CD8-positive, alpha-beta memory T cell (primary cell): Measurements from ENCODE around the gene JADE2. TPM values are rescaled to one million over a fixed set of nuclear protein-coding genes. Genes with fewer than 3 reads are reported as not detected.

Experiments used
- CTCF ChIA-PET: fragments of 350-600 bp; sonication (Branson Sonifier 250); formaldehyde crosslinking; loops from one replicate; lab custom pipeline; 2021; ENCODE audit warnings: antibody characterized with exemption; lab: Charles Lee
- POLR2A ChIA-PET: fragments of 350-600 bp; sonication (Branson Sonifier 250); formaldehyde crosslinking; loops from one replicate; lab custom pipeline; 2021; ENCODE audit warnings: antibody characterized with exemption; lab: Charles Lee
- DNase-seq, 5 donors: peaks; one replicate each; pipeline versions ENCODE4 v3.0.0 to v3.0.0-alpha.2; 2020 to 2022; ENCODE audit warnings: mixed read lengths in 1 of 5
- H3K27ac ChIP-seq: one replicate; pipeline ENCODE4 v1.7.0; 2013; ENCODE audit warnings: low read depth, mild to moderate bottlenecking, low read length, moderate library complexity
- H3K27me3 ChIP-seq: 2 replicates; pipeline ENCODE4 v1.7.0; 2013; ENCODE audit warnings: low read length, mild to moderate bottlenecking; ENCODE audit not compliant: insufficient read depth, poor library complexity, severe bottlenecking
- H3K36me3 ChIP-seq: 2 replicates; pipeline ENCODE4 v1.7.0; 2013; ENCODE audit warnings: mild to moderate bottlenecking, low read length, moderate library complexity; ENCODE audit not compliant: insufficient read depth
- H3K4me1 ChIP-seq: 2 replicates; pipeline ENCODE4 v1.7.0; 2013; ENCODE audit warnings: mild to moderate bottlenecking, low read length, moderate library complexity; ENCODE audit not compliant: insufficient read depth
- H3K4me3 ChIP-seq: 2 replicates; pipeline ENCODE4 v1.7.0; 2013; ENCODE audit warnings: mild to moderate bottlenecking, low read length
- H3K9me3 ChIP-seq: 2 replicates; pipeline ENCODE4 v1.7.0; 2013; ENCODE audit warnings: mild to moderate bottlenecking, low read length
- H3K27ac Mint-ChIP-seq, 8 donors: one replicate each; pipeline ENCODE4 v1.8.0; 2020 to 2021; ENCODE audit warnings: mixed read lengths in 8 of 8, mild to moderate bottlenecking in 6 of 8, inconsistent platforms in 3 of 8, moderate library complexity in 3 of 8
- H3K27me3 Mint-ChIP-seq, 2 donors: one replicate each; pipeline ENCODE4 v1.8.0; 2020 to 2021; ENCODE audit warnings: mixed read lengths in 2 of 2, mild to moderate bottlenecking in 1 of 2, moderate library complexity in 1 of 2
- H3K36me3 Mint-ChIP-seq, 3 donors: one replicate each; pipeline ENCODE4 v1.8.0; 2020 to 2021; ENCODE audit warnings: mixed read lengths in 3 of 3, inconsistent platforms in 1 of 3, mild to moderate bottlenecking in 1 of 3
- H3K4me1 Mint-ChIP-seq, 3 donors: one replicate each; pipeline ENCODE4 v1.8.0; 2020 to 2021; ENCODE audit warnings: mixed read lengths in 3 of 3, inconsistent platforms in 1 of 3, mild to moderate bottlenecking in 1 of 3
- H3K4me3 Mint-ChIP-seq, 7 donors: one replicate each; pipeline ENCODE4 v1.8.0; 2020 to 2021; ENCODE audit warnings: mixed read lengths in 7 of 7, mild to moderate bottlenecking in 6 of 7, moderate library complexity in 4 of 7, inconsistent platforms in 2 of 7
- H3K9me3 Mint-ChIP-seq, 5 donors: one replicate each; pipeline ENCODE4 v1.8.0; 2020 to 2022; ENCODE audit warnings: mixed read lengths in 5 of 5, mild to moderate bottlenecking in 3 of 5, moderate library complexity in 2 of 5, inconsistent platforms in 1 of 5
- polyA plus RNA-seq: library from polyadenylated mRNA; unstranded; fragments of 300-500 nt; fragmentation: Illumina TruSeq; gene quantifications from one replicate; pipeline ENCODE4 v1.2.3, GENCODE V29; 2021
- total RNA-seq, 2 experiments: library from RNA; stranded (reverse); gene quantifications; one replicate each; pipeline ENCODE4 v1.2.3, GENCODE V29; 2021

Gene JADE2
- total and polyA plus RNA-seq, 3 experiments from 2014 or later, result 47.1 to 107 (median 105) TPM

- Mint-ChIP-seq H3K9me3 (no peaks in the 10 kb centered on the region), H3K4me3 (peak overlapping the region in 5 of 7 donors; percentile 17 to 67 (median 55)), H3K27me3 (no peaks in the 10 kb centered on the region), H3K4me1 (peaks cover 16 to 23% (median 17%) of the 10 kb centered on the region in 3 donors), H3K27ac (peak overlapping the region; percentile 23 to 97 (median 88)), H3K36me3 (no peaks in the 10 kb centered on the region)
- POLR2A ChIA-PET, result interaction anchor here (0.5 to 1.1 kb wide), 3 partner anchors 20 to 133 kb away, joined by 4 to 11 read pairs (median 7); partner anchors contain the start of genes JADE2 and UBE2B
- H3K36me3 ChIP-seq, result no peaks in the 10 kb centered on the region
- H3K4me3 ChIP-seq, result peak overlapping the region; percentile 1
- no peaks in the 10 kb centered on the region for H3K27me3 ChIP-seq
- H3K9me3 ChIP-seq, result no peaks in the 10 kb centered on the region
- peaks cover 19% of the 10 kb centered on the region for H3K4me1 ChIP-seq
- H3K27ac ChIP-seq, result no peak overlapping the region
- CTCF ChIA-PET, result interaction anchor here (1.0 kb wide), 1 partner anchor 10 kb away, joined by 3 read pairs; no protein-coding TSS in a partner anchor
- no peak for DNase-seq
These were observed 21.5 kb upstream of the JADE2 start for GRCh38 chr5:134503937-134504437.

GRCh38 chr5:134504629-134505300, 20.7 kb upstream of the JADE2 start:
- Mint-ChIP-seq H3K27me3 (no peaks in the 10 kb centered on the region), H3K9me3 (no peaks in the 10 kb centered on the region), H3K36me3 (no peaks in the 10 kb centered on the region), H3K4me1 (peaks cover 16 to 23% (median 17%) of the 10 kb centered on the region in 3 donors), H3K4me3 (no peak overlapping the region), H3K27ac (no peak overlapping the region)
- Histone ChIP-seq H3K27ac (no peak overlapping the region), H3K27me3 (no peaks in the 10 kb centered on the region), H3K9me3 (no peaks in the 10 kb centered on the region), H3K36me3 (no peaks in the 10 kb centered on the region), H3K4me3 (no peak overlapping the region), H3K4me1 (peaks cover 19% of the 10 kb centered on the region)
- ChIA-PET CTCF (no interaction called here), POLR2A (interaction anchor here (0.7 kb wide), 1 partner anchor 15 kb away, joined by 5 read pairs; no protein-coding TSS in a partner anchor)
- no peak for DNase-seq

DNA sequence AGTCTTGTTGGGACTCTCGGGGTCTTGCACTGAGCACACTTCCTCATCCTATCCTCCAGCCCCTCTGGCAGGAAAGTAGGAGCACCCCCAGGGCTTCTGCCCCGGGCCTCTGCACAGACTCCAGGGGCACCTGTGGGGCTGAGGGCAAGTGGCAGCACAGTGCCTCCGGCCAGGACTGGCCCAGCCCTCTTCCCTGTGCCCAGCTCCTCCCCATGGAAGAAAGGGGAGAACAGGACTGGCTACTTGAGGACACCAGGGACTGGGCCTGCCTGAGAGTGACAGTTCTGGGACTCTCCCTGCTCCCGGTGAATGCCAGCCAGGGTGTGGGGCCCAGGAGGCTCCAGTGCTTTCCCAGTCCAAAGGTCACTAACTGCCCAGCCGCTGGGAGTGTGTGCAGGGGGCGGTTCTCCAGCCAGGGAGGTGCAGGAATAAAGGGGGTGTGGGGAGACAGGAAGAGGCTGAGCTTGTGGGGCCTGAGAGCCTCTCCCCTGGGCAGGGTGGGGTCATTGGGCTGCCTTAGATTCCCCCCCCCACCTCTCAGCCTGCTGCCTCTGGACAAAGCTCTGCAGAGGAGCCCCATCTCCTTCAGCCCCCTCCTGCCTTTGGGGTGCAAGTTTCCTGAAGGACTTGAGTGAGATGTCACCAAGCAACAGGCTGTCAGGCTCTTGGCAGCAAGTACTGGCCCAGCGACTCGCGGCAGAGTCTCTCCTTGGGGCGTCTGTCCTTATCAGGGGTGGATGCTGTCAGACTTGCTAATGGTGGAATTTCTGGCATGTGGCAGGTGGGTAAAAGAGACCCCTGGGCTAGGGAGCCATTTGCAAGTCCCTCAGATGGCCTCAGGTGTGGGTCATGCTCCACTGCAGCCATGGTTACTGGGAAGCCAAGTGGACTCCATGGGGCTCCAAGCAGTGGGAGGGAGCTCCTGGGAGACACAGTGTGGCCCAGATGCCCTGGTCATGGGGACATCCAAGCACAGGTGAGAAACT, 19.1 kb upstream of the JADE2 start:
- no peak overlapping the region for H3K4me3 Mint-ChIP-seq
- H3K27me3 ChIP-seq, result no peaks in the 10 kb centered on the region
- ChIA-PET CTCF (interaction anchor here (0.8 to 1.5 kb wide), 2 partner anchors 17 to 20 kb away, joined by 4 to 6 read pairs; no protein-coding TSS in a partner anchor), POLR2A (interaction anchor here (0.6 to 1.2 kb wide), 2 partner anchors 20 to 40 kb away, joined by 3 to 4 read pairs; no protein-coding TSS in a partner anchor)
- peaks cover 16 to 23% (median 20%) of the 10 kb centered on the region in 3 donors for H3K4me1 Mint-ChIP-seq
- DNase-seq, result no peak
- no peak overlapping the region for H3K4me3 ChIP-seq
- H3K4me1 ChIP-seq, result peaks cover 26% of the 10 kb centered on the region
- H3K9me3 ChIP-seq, result no peaks in the 10 kb centered on the region
- no peak overlapping the region for H3K27ac ChIP-seq
- H3K9me3 Mint-ChIP-seq, result no peaks in the 10 kb centered on the region
- H3K36me3 ChIP-seq, result no peaks in the 10 kb centered on the region
- no peak overlapping the region for H3K27ac Mint-ChIP-seq
- H3K27me3 Mint-ChIP-seq, result no peaks in the 10 kb centered on the region
- no peaks in the 10 kb centered on the region for H3K36me3 Mint-ChIP-seq

GRCh38 chr5:134507452-134507851, 18.0 kb upstream of the JADE2 start:
- no peak for DNase-seq
- Histone ChIP-seq H3K27ac (no peak overlapping the region), H3K27me3 (no peaks in the 10 kb centered on the region), H3K4me1 (peaks cover 26% of the 10 kb centered on the region), H3K36me3 (no peaks in the 10 kb centered on the region), H3K9me3 (no peaks in the 10 kb centered on the region), H3K4me3 (no peak overlapping the region)
- H3K27ac Mint-ChIP-seq, result peak overlapping the region in 1 of 8 donors; percentile 17
- H3K36me3 Mint-ChIP-seq, result no peaks in the 10 kb centered on the region
- H3K27me3 Mint-ChIP-seq, result no peaks in the 10 kb centered on the region
- no peak overlapping the region for H3K4me3 Mint-ChIP-seq
- POLR2A ChIA-PET, result interaction anchor here (0.5 to 0.6 kb wide), 2 partner anchors 31 to 46 kb away, joined by 3 read pairs; no protein-coding TSS in a partner anchor
- peaks cover 16 to 23% (median 17%) of the 10 kb centered on the region in 3 donors for H3K4me1 Mint-ChIP-seq
- no peaks in the 10 kb centered on the region for H3K9me3 Mint-ChIP-seq
- CTCF ChIA-PET, result interaction anchor here (0.8 to 1.5 kb wide), 2 partner anchors 16 to 19 kb away, joined by 4 to 6 read pairs; no protein-coding TSS in a partner anchor

DNA sequence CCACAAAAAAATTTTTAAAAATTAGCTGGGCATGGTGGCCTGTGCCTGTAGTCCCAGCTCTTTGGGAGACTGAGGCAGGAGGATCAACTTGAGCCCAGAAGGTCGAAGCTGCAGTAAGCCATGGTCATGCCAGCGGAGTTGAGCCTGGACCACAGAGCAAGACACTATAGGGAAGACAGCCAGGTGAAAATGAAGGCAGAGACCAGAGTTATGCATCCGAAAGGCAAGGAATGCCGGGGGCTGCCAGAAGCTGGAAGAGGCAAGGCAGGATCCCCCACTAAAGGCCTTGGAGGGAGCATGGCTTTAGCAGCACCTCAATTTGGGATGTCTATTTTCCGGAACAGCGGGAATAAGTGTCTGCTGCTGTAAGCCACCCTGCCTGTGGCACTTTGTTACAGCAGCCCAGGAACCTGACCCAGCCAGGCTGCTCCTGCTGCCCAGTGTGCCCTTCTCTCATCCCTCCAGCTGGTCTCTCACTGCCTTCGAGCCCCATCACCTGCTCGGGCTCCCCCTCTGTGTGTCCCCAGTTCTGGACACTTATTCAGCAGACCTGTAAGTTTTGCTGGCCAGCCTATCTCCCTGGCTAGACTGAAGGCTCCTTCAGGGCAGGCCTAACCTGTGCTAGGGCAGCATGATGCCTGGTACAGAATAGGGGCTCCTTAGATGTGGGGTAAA, 16.8 kb upstream of the JADE2 start:
- ChIA-PET POLR2A (no interaction called here), CTCF (interaction anchor here (0.6 kb wide), 1 partner anchor 81 kb away, joined by 3 read pairs; no protein-coding TSS in a partner anchor)
- peaks cover 10 to 14% (median 12%) of the 10 kb centered on the region in 3 donors for H3K4me1 Mint-ChIP-seq
- H3K36me3 Mint-ChIP-seq, result no peaks in the 10 kb centered on the region
- Histone ChIP-seq H3K9me3 (no peaks in the 10 kb centered on the region), H3K4me3 (no peak overlapping the region), H3K4me1 (peaks cover 19% of the 10 kb centered on the region), H3K27ac (no peak overlapping the region), H3K27me3 (no peaks in the 10 kb centered on the region), H3K36me3 (no peaks in the 10 kb centered on the region)
- H3K27ac Mint-ChIP-seq, result no peak overlapping the region
- H3K27me3 Mint-ChIP-seq, result no peaks in the 10 kb centered on the region
- DNase-seq, result no peak
- H3K9me3 Mint-ChIP-seq, result no peaks in the 10 kb centered on the region
- no peak overlapping the region for H3K4me3 Mint-ChIP-seq

- no peaks in the 10 kb centered on the region for H3K9me3 Mint-ChIP-seq
- no peak overlapping the region for H3K27ac Mint-ChIP-seq
- H3K4me3 ChIP-seq, result no peak overlapping the region
- ChIA-PET CTCF (interaction anchor here (1.1 kb wide), 1 partner anchor 18 kb away, joined by 3 read pairs; no protein-coding TSS in a partner anchor), POLR2A (no interaction called here)
- peaks cover 1 to 6% (median 4%) of the 10 kb centered on the region in 3 donors for H3K4me1 Mint-ChIP-seq
- H3K4me1 ChIP-seq, result peaks cover 11% of the 10 kb centered on the region
- H3K27me3 Mint-ChIP-seq, result no peaks in the 10 kb centered on the region
- no peak overlapping the region for H3K4me3 Mint-ChIP-seq
- no peak overlapping the region for H3K27ac ChIP-seq
- no peaks in the 10 kb centered on the region for H3K9me3 ChIP-seq
- H3K36me3 Mint-ChIP-seq, result no peaks in the 10 kb centered on the region
- no peak for DNase-seq
- H3K36me3 ChIP-seq, result no peaks in the 10 kb centered on the region
- H3K27me3 ChIP-seq, result no peaks in the 10 kb centered on the region
These were observed 16.0 kb upstream of the JADE2 start for GRCh38 chr5:134509308-134510040.
